ENCODE data around the gene SH3TC1. TPM values are rescaled to one million over a fixed set of nuclear protein-coding genes. Genes with fewer than 3 reads are reported as not detected.
A peak's percentile ranks its signal among the peaks of the same experiment; 100 is the strongest.

SH3TC1 gene
- total RNA-seq, 1 donor from 2014 or later = 20.2 TPM

DNA sequence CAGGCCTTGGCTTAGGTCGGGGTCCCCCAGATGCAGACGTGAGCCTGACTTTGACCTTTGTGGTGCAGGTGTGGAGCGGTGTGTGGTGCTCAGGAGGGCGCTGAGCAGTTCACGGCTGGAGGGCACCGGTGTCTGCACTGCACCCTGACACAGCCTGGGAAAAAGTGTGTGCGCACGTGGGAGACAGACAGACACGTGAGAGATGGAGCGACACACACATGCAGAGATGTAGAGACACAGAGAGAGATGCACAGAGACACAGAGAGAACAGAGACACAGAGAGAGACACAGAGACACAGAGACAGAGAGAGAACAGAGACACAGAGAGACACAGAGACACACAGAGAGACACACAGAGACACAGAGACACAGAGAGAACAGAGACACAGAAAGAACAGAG is 64.3 kb downstream of the SH3TC1 start:
- no peak for DNase-seq

DNA sequence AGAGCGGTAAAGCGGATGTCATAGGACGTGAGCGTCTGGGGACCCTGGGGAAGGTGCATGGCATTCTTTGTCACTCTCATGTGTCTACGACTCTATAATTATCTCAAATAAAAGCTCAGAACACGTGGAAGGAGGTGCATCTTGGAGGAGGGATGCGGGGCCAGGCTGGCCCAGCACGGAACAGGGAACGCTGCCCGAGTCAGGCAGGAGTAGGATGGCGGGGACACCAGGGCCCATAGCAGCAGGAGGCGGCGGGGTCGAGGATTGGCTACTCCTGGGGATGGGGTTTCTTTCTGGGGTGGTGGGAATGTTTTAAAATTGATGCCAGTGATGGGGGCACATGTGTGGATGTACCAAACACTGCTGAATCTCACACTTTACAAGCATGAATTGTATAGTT is 65.0 kb downstream of the SH3TC1 start:
- no peak for DNase-seq

DNA sequence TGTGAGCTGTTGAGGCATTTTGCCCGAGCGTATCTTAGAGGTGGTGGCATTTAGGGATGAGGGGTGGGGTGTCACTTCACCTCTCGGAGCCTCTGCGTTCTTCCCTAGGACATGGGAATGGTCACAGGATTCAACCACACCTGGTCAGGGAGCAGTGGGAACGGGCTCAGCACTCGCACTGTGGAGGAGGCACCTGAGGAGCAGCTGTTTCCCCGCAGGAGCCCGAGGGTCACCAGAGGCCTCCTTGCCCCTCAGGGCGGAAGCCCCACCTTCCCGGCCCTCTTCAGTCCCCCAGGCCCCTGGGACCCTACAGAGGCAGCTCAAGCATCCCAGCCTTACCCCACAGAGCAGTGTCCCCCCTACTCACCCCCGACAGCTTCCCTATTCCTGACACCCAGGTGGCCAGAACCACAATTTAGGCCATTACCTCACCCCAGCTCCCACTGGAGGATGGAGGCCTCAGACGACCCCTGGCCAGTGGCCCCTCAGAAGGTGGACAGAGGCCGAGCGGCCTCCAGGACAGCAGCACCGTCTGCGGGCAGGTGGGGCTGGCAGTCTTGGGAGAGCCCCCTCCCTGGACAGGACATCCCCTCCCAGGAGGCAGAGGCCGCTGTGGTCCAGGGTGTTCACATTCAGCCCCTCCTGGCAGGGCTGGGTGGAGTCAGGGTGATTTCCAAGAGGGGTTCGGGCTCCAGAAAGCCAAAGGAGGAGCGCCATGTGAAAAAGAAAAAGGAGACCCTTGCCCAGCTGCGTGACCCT is 66.3 kb downstream of the SH3TC1 start:
- DNase-seq = no peak

DNA sequence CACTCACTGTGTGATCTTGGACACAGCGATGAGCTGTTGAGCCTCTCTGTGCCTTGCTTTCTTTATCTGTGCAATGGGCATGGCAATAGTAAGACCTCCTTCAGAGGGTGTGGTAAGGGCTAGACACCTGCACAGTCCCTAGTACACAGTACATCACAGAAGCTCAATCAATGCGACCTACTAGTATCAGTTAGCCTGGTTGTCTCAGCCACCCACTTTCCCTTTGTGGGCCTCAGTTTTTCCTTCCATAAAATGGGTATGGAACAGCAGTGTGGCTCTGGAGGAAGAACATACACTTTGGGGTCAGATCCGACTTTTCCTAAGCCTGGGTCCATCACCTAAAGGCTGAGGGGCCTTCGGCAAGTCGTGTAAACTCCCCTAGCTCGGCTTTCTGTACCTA is 67.0 kb downstream of the SH3TC1 start:
- no peak for DNase-seq

DNA sequence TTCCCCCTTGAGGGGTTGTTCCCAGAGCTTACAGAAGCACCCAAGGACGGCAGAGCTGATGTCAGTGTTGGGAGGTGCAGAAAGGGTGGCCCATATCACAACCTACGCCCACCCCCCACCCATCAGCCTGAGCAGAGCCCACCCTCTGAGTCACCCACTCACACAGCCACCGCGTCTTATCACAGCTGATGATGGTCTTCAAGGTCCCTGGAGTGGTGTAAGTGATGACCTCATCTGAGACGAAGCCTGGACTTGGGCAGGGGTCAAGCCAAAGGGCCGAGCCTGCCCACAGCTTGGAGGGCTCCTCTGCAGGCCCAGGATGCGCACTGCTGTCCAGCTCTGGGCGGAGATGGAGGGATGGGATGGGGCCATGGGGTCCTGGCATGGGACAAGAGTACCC is 67.4 kb downstream of the SH3TC1 start:
- no peak for DNase-seq

GRCh38 chr4:8267077-8267476 is 68.0 kb downstream of the SH3TC1 start:
- peak; percentile 68 for DNase-seq

DNA sequence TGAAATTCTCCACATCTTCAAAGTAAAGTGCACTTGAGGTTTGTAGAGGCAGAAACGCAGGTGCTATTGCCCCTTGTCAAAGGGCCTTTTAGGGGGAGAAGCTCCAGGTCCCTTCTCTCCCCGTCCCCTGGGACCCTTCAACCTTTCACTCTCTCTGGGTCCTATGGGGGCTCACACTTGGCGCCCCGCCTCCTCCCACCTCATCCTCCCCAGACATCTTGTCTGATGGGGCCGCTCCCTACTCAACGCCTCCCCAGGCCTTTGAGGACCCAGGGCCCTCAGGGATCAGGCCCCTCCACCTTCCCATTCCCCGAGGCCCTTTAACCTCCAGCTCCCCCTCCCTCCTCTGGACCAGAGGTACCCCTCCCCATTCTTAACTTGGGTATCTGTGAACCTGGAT is 69.1 kb downstream of the SH3TC1 start:
- no peak for DNase-seq

DNA sequence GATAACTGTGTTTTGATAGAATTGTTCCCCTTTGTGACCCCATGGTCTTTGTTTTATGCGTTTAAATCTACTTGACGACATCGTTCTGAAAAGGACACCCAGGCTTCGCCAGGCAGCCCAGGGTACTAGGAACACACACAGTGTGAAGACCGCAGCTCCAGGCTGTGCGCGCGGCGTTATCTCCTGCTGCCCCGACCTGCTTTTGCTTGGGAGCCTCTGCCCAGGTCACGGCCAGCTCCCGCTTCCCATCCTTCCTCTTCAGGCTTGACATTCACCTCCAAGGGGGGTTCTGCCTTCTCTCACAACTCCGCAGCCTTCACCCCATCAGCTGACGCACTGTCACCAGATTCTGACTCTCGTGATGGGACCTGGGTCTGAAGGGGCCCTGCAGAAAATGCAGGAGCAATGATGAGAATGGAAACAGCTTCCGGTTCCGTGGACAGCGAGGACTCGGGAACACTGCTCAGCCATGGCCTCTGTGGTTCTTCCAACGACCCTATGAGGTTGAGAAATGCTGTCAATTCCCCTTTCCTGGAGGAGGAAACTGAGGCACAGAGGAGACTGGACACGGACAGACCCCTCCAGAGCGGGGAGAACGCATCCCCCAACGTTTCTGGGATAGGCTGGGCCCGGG is 69.9 kb downstream of the SH3TC1 start:
- no peak for DNase-seq

GRCh38 chr4:8269535-8270417 is 70.7 kb downstream of the SH3TC1 start, which contains the start of gene HTRA3:
HTRA3 (plus strand) TSS chr4:8269754; CDS start chr4:8269969, 215 bp downstream.
- DNase-seq = peak; percentile 77

DNA sequence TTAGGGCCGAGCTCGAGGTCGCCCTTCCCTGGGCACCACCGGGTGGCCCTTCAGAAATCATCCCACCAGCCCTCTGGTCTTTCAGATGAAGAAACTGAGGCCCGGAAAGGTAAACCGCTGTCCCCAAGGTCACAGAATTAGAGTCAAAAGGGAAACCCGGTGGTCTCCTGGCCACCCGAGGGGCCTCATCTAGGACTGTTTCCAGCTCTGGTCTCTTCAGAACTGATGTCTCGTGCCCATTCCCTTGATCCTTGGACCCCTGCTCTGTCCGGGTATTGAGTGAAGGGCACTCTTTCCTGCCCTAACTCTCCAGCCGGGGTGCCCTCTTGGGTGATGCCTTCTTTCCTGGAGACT is 71.3 kb downstream of the SH3TC1 start:
- no peak for DNase-seq

DNA sequence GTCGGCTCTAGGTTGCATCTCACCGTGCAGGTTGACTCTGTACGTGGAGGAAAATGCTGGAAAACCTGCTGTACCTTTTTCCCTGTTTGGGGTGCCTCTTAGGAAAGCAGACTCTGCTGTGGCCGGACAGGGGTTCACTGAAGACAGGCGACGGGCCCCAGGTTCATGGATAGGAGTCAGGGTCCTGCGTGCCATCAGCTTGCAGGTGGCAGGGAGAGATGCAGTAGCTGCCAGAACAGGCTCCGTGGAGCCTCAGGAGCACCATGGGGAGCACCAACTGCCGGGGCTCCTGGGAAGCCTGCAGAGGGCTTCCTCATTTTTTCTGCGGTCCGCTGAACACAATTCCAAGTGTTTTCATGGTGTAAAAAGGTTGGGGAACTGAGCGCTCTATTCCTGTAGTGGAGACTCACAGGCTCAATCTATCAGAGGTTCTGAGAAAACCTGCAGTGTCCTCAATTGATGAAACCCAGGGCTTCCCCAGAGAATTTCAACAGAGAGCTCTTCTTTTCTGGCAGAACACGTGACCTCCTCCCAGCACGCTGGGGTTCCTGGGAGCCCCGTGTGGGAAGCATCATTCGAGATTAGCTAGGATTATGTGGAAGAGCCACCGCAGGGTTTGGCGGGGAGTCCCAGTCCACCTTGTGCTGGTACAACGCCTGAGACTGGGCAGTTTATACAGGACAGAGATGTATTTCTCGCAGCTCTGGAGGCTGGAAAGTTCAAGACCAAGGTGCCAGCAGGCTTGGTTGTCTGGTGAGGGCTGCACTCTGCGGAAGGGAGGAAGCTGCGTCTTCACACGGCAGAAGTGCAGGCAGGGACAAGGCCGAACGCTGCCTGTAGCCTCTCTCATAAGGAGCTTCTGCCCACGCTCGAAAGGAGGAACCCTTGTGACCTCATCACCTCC is 72.1 kb downstream of the SH3TC1 start:
- DNase-seq = no peak

DNA sequence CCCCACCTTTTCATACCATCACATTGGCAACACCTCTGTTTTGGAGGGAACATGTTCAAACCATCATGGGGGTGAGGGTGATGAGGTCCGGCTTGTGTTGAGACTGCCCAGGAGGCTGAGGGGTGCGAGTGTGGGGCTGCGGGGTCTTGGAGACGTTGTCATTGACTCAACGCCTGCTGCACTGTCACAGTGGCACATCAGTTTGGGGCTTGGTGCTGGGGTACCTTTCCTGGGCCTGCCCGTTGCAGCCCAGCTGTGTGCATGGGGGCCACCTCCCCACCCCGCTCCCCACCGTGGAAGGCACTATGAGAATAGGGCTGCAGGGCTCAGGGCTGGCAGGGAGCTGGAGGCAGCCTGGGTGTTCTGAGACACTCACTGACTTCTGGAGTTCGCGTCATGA is 72.7 kb downstream of the SH3TC1 start:
- DNase-seq = no peak

DNA sequence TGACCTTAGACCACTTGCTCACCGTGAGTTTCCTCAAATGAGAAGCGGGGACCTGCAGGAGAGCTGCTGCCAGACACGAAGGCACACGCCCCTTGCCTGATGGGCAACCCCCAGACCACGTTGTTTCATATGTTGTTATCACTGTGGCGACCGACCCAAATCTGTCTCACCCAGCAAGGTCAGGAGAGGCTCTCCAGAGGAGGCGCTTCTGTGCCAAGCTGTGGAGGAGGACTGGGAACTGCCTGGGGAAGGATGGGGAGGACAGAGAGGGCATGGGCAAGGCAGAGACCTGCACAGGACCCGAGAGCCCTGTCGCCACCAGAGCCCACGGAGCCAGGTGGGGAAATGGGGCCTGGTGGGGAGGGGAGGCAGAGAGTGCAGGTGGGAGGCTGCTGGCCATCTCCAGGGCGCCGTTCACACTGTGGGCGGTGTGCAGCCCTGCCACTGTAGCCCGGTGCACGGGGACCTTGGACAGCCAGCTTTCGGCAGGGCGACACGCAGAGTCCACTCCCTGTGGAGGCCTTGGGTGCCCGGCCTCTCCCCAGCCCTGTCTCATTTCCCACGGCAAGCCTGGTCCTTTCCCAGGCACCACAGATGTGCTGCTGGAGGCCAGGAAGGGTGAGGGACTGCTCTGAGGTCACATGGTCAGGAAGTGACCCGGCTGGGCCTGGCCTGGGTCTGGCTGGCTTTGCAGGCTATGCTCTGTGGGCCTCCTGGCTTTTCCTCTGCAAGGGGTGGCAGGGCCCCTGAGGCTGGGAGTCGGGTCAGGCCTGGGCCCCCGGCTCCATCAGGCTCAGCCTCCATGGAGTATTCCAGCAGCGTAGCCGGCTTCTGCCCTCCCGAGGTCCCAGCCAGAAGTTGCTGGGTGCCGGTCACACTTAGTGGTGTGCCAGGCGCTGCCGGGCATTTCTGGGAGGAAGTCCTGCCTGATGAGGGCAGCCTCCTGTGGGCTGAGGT is 73.7 kb downstream of the SH3TC1 start:
- DNase-seq = no peak

DNA sequence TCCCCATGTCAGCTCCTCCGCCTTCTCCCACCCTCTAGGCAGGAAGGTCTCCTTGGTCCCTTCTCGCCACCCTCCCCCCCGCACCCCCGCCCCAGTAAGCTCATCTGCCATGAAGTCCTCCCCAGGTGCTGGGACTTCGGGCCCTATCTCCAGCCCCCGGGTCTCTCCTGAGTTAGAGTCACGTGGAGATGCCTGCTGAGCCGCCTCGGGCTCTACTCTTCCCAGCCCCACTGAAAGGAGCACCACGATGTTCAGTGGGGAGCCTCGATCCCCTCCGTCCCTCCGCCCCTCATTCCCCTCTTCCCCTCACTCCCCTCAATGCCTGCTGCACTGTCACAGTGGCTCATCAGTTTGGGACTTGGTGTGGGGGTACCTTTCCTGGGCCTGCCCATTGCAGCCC is 74.4 kb downstream of the SH3TC1 start:
- no peak for DNase-seq

GRCh38 chr4:8274066-8274652 is 75.1 kb downstream of the SH3TC1 start:
- no peak for DNase-seq

- DNase-seq = peak; percentile 96
Observed at GRCh38 chr4:8274765-8275547, 75.9 kb downstream of the SH3TC1 start.

DNA sequence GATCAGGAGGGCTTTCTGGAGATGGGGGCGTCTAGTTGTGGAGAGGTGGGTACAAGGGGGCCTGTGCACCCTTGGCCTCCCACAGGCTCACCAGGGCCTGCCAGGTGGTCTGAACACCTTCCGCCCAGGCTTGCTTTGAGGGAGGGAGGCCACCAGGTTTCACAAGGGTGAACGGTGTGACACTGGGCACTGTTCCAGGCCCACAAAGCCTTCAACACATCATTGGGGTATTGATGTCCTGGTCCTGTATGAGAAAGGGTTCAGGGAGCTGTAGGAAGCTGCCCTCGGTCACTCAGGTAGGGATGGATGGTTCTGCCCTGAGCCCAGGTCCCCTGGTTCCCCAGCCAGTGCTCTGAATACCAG is 76.4 kb downstream of the SH3TC1 start:
- DNase-seq = no peak

GRCh38 chr4:8276358-8277240 is 77.5 kb downstream of the SH3TC1 start:
- DNase-seq = peak; percentile 64
